ENCODE measurements around the gene RPS16. TPM values are rescaled to one million over a fixed set of nuclear protein-coding genes. Genes with fewer than 3 reads are reported as not detected.

RPS16 gene
- polyA plus RNA-seq, 1 donor from 2014 or later: 2,255 TPM

GRCh38 chr19:39401070-39401548, 34.6 kb downstream of the RPS16 start:
- no peaks in the 10 kb centered on the region for H3K27me3 Mint-ChIP-seq
- no peaks in the 10 kb centered on the region for H3K9me3 Mint-ChIP-seq
- peak overlapping the region; percentile 97 to 100 (median 100) for H3K27ac Mint-ChIP-seq
- peak overlapping the region; percentile 81 to 97 (median 94) for H3K4me3 Mint-ChIP-seq
- peaks cover 3% of the 10 kb centered on the region for H3K36me3 Mint-ChIP-seq
- H3K4me1 Mint-ChIP-seq: peaks cover 38 to 49% (median 48%) of the 10 kb centered on the region in 3 donors

GRCh38 chr19:39400061-39400460, 35.7 kb downstream of the RPS16 start:
- peaks cover 4% of the 10 kb centered on the region for H3K36me3 Mint-ChIP-seq
- peak overlapping the region; percentile 12 to 97 (median 78) for H3K4me3 Mint-ChIP-seq

GRCh38 chr19:39399668-39400050, 36.1 kb downstream of the RPS16 start:
- Mint-ChIP-seq H3K36me3 (peaks cover 4% of the 10 kb centered on the region), H3K4me3 (peak overlapping the region in 3 of 4 donors; percentile 78 to 97 (median 79)), H3K4me1 (peaks cover 34 to 41% (median 40%) of the 10 kb centered on the region in 3 donors), H3K27ac (peak overlapping the region; percentile 89 to 100 (median 100)), H3K27me3 (no peaks in the 10 kb centered on the region), H3K9me3 (no peaks in the 10 kb centered on the region)

More at GRCh38 chr19:39400061-39400460, 35.7 kb downstream of the RPS16 start:
- H3K4me1 Mint-ChIP-seq: peaks cover 34 to 44% (median 43%) of the 10 kb centered on the region in 3 donors
- H3K27ac Mint-ChIP-seq: peak overlapping the region; percentile 89 to 100 (median 100)
- H3K9me3 Mint-ChIP-seq: no peaks in the 10 kb centered on the region
- no peaks in the 10 kb centered on the region for H3K27me3 Mint-ChIP-seq

GRCh38 chr19:39398297-39398864, 37.4 kb downstream of the RPS16 start:
- no peaks in the 10 kb centered on the region for H3K9me3 Mint-ChIP-seq
- peak overlapping the region; percentile 93 to 100 (median 95) for H3K27ac Mint-ChIP-seq
- H3K4me1 Mint-ChIP-seq: peaks cover 28 to 39% (median 37%) of the 10 kb centered on the region in 3 donors
- H3K27me3 Mint-ChIP-seq: no peaks in the 10 kb centered on the region
- peaks cover 4% of the 10 kb centered on the region for H3K36me3 Mint-ChIP-seq
- peak overlapping the region in 2 of 4 donors; percentile 84 to 89 for H3K4me3 Mint-ChIP-seq

GRCh38 chr19:39397360-39398296, 38.1 kb downstream of the RPS16 start:
- peak overlapping the region; percentile 4 to 89 (median 58) for H3K4me3 Mint-ChIP-seq
- H3K27ac Mint-ChIP-seq: peak overlapping the region; percentile 93 to 100 (median 95)
- H3K36me3 Mint-ChIP-seq: peaks cover 4% of the 10 kb centered on the region
- H3K9me3 Mint-ChIP-seq: no peaks in the 10 kb centered on the region
- H3K27me3 Mint-ChIP-seq: no peaks in the 10 kb centered on the region
- H3K4me1 Mint-ChIP-seq: peaks cover 28 to 39% (median 38%) of the 10 kb centered on the region in 3 donors

- Mint-ChIP-seq H3K4me1 (peaks cover 7 to 19% (median 16%) of the 10 kb centered on the region in 3 donors), H3K9me3 (no peaks in the 10 kb centered on the region), H3K4me3 (peak within 1 kb of the TSS; percentile 84 to 97 (median 97)), H3K27ac (peak within 1 kb of the TSS; percentile 78 to 99 (median 98)), H3K27me3 (no peaks in the 10 kb centered on the region), H3K36me3 (peaks cover 7% of the 10 kb centered on the region)
Observed at GRCh38 chr19:39390751-39391437, 44.9 kb downstream of the RPS16 start, which contains the start of the genes MED29 and PAF1. TSS of gene MED29 (plus strand) at chr19:39391378. CDS start at chr19:39391423, 45 bp downstream. TSS of gene PAF1 (minus strand) at chr19:39391106. CDS start at chr19:39390864, 242 bp downstream.

- peaks cover 7 to 19% (median 16%) of the 10 kb centered on the region in 3 donors for H3K4me1 Mint-ChIP-seq
- peak overlapping the region; percentile 78 to 99 (median 98) for H3K27ac Mint-ChIP-seq
- no peaks in the 10 kb centered on the region for H3K9me3 Mint-ChIP-seq
- H3K4me3 Mint-ChIP-seq: peak overlapping the region; percentile 84 to 97 (median 97)
- H3K36me3 Mint-ChIP-seq: peaks cover 7% of the 10 kb centered on the region
- no peaks in the 10 kb centered on the region for H3K27me3 Mint-ChIP-seq
Observed at GRCh38 chr19:39390451-39390750, 45.3 kb downstream of the RPS16 start.

GRCh38 chr19:39389631-39390414, 45.9 kb downstream of the RPS16 start:
- Mint-ChIP-seq H3K27ac (peak overlapping the region; percentile 78 to 99 (median 98)), H3K36me3 (peaks cover 5% of the 10 kb centered on the region), H3K27me3 (no peaks in the 10 kb centered on the region), H3K9me3 (no peaks in the 10 kb centered on the region), H3K4me3 (peak overlapping the region; percentile 84 to 97 (median 97)), H3K4me1 (peaks cover 7 to 19% (median 16%) of the 10 kb centered on the region in 3 donors)

- Mint-ChIP-seq H3K27ac (peak overlapping the region; percentile 73 to 88 (median 78)), H3K9me3 (no peaks in the 10 kb centered on the region), H3K36me3 (peaks cover 5% of the 10 kb centered on the region), H3K4me1 (peaks cover 7 to 19% (median 16%) of the 10 kb centered on the region in 3 donors), H3K27me3 (no peaks in the 10 kb centered on the region), H3K4me3 (peak overlapping the region in 1 of 4 donors; percentile 84)
Observed at GRCh38 chr19:39388657-39389056, 47.1 kb downstream of the RPS16 start.

- Mint-ChIP-seq H3K4me3 (peak overlapping the region in 1 of 4 donors; percentile 22), H3K36me3 (peaks cover 4% of the 10 kb centered on the region), H3K27ac (peak overlapping the region in 2 of 3 donors; percentile 19 to 91), H3K4me1 (peaks cover 7 to 13% (median 8%) of the 10 kb centered on the region in 3 donors), H3K27me3 (no peaks in the 10 kb centered on the region), H3K9me3 (no peaks in the 10 kb centered on the region)
Observed at GRCh38 chr19:39386557-39386956, 49.2 kb downstream of the RPS16 start.

GRCh38 chr19:39385629-39386411, 49.9 kb downstream of the RPS16 start:
- H3K27me3 Mint-ChIP-seq: no peaks in the 10 kb centered on the region
- H3K4me1 Mint-ChIP-seq: peaks cover under 1 to 9% (median 7%) of the 10 kb centered on the region in 3 donors
- peaks cover 3% of the 10 kb centered on the region for H3K36me3 Mint-ChIP-seq
- H3K4me3 Mint-ChIP-seq: peak overlapping the region in 2 of 4 donors; percentile 43 to 51
- peak overlapping the region in 2 of 3 donors; percentile 14 to 91 for H3K27ac Mint-ChIP-seq
- no peaks in the 10 kb centered on the region for H3K9me3 Mint-ChIP-seq

GRCh38 chr19:39384839-39385568, 50.7 kb downstream of the RPS16 start:
- no peaks in the 10 kb centered on the region for H3K9me3 Mint-ChIP-seq
- H3K27me3 Mint-ChIP-seq: no peaks in the 10 kb centered on the region
- peak overlapping the region in 2 of 3 donors; percentile 90 to 91 for H3K27ac Mint-ChIP-seq
- H3K4me3 Mint-ChIP-seq: no peak overlapping the region
- peaks cover 0 to 4% (median 2%) of the 10 kb centered on the region in 3 donors for H3K4me1 Mint-ChIP-seq
- peaks cover 3% of the 10 kb centered on the region for H3K36me3 Mint-ChIP-seq
